SK-N-SH (cell line): ENCODE measurements around the gene RPL15.

ENCODE experiments used
- CHD2 ChIP-seq: fragments of 150-350 bp; IDR thresholded peaks from 2 replicates; pipeline ENCODE4 v1.6.1; 2018; ENCODE audit warnings: low read length; ENCODE audit not compliant: partially characterized antibody
- FOXM1 ChIP-seq: IDR thresholded peaks from 2 replicates; pipeline ENCODE4 v1.4.0; 2012; ENCODE audit warnings: low read depth, mild to moderate bottlenecking
- GATA2 ChIP-seq: sonication (generic); formaldehyde crosslinking; IDR thresholded peaks from 2 replicates; pipeline ENCODE4 v1.5.0; 2020; ENCODE audit warnings: mild to moderate bottlenecking, missing genetic modification reagents
- POLR2AphosphoS5 ChIP-seq: IDR thresholded peaks from 2 replicates; pipeline ENCODE4 v1.6.1; 2012; ENCODE audit warnings: low read depth, low read length
- RXRA ChIP-seq: IDR thresholded peaks from 2 replicates; pipeline ENCODE4 v1.4.0; 2012; ENCODE audit warnings: low read depth, mild to moderate bottlenecking, borderline replicate concordance
- TCF12 ChIP-seq: IDR thresholded peaks from 2 replicates; pipeline ENCODE4 v1.4.0; 2012
- TF ChIP-seq, protein P1 (sequence below): IDR thresholded peaks from 2 replicates; pipeline ENCODE4 v1.4.0; 2012; ENCODE audit warnings: low read depth, borderline replicate concordance
- TF ChIP-seq, protein P2 (sequence below): fragments of 150-350 bp; IDR thresholded peaks from 2 replicates; pipeline ENCODE4 v1.6.1; 2016; ENCODE audit warnings: mild to moderate bottlenecking, low read depth, low read length
- TF ChIP-seq, protein P3 (sequence below): fragments of 150-350 bp; IDR thresholded peaks from 2 replicates; pipeline ENCODE4 v1.6.1; 2017; ENCODE audit warnings: antibody characterized with exemption, low read length, low read depth, borderline replicate concordance
- TF ChIP-seq, protein P4 (sequence below): fragments of 200-600 bp; sonication (generic); IDR thresholded peaks from 2 replicates; pipeline ENCODE4 v1.6.1; 2017; ENCODE audit warnings: antibody characterized with exemption, mild to moderate bottlenecking, moderate library complexity

DNA sequence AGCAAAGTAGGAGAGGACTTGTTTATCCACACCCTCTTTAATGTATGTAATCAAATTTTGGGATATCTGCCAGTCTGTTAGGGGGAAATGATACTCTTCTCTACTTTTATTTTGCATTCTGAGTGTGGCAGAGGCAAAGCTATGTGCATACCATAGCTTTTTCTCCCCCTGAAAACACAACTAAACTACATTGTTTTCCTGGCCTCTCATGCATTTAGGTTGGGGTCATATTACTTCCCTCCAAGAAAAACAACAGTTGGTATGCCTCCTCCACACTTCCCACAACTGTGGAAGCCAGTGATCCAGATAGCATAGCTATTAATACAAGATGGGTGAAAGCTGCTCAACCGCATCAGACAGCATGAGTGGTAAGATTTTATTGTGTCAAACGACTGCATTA, 6.9 kb downstream of the RPL15 start:
- TF ChIP-seq, protein P1, sequence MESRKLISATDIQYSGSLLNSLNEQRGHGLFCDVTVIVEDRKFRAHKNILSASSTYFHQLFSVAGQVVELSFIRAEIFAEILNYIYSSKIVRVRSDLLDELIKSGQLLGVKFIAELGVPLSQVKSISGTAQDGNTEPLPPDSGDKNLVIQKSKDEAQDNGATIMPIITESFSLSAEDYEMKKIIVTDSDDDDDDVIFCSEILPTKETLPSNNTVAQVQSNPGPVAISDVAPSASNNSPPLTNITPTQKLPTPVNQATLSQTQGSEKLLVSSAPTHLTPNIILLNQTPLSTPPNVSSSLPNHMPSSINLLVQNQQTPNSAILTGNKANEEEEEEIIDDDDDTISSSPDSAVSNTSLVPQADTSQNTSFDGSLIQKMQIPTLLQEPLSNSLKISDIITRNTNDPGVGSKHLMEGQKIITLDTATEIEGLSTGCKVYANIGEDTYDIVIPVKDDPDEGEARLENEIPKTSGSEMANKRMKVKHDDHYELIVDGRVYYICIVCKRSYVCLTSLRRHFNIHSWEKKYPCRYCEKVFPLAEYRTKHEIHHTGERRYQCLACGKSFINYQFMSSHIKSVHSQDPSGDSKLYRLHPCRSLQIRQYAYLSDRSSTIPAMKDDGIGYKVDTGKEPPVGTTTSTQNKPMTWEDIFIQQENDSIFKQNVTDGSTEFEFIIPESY, result no peak
- TF ChIP-seq RXRA, result no peak
- no peak for TF ChIP-seq POLR2AphosphoS5
- no peak for TF ChIP-seq FOXM1
- TF ChIP-seq TCF12, result no peak
- TF ChIP-seq, protein P2, sequence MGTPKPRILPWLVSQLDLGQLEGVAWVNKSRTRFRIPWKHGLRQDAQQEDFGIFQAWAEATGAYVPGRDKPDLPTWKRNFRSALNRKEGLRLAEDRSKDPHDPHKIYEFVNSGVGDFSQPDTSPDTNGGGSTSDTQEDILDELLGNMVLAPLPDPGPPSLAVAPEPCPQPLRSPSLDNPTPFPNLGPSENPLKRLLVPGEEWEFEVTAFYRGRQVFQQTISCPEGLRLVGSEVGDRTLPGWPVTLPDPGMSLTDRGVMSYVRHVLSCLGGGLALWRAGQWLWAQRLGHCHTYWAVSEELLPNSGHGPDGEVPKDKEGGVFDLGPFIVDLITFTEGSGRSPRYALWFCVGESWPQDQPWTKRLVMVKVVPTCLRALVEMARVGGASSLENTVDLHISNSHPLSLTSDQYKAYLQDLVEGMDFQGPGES, result no peak
- TF ChIP-seq, protein P3, sequence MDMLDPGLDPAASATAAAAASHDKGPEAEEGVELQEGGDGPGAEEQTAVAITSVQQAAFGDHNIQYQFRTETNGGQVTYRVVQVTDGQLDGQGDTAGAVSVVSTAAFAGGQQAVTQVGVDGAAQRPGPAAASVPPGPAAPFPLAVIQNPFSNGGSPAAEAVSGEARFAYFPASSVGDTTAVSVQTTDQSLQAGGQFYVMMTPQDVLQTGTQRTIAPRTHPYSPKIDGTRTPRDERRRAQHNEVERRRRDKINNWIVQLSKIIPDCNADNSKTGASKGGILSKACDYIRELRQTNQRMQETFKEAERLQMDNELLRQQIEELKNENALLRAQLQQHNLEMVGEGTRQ, result no peak
- TF ChIP-seq, protein P4, sequence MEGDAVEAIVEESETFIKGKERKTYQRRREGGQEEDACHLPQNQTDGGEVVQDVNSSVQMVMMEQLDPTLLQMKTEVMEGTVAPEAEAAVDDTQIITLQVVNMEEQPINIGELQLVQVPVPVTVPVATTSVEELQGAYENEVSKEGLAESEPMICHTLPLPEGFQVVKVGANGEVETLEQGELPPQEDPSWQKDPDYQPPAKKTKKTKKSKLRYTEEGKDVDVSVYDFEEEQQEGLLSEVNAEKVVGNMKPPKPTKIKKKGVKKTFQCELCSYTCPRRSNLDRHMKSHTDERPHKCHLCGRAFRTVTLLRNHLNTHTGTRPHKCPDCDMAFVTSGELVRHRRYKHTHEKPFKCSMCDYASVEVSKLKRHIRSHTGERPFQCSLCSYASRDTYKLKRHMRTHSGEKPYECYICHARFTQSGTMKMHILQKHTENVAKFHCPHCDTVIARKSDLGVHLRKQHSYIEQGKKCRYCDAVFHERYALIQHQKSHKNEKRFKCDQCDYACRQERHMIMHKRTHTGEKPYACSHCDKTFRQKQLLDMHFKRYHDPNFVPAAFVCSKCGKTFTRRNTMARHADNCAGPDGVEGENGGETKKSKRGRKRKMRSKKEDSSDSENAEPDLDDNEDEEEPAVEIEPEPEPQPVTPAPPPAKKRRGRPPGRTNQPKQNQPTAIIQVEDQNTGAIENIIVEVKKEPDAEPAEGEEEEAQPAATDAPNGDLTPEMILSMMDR, result no peak
- no peak for TF ChIP-seq CHD2
- TF ChIP-seq GATA2 (CRISPR knock-in tag), result no peak
